OCI-LY1 (cell line): ENCODE data around the gene HES1.

Source experiments
- H2AFZ ChIP-seq: fragments of 200-600 bp; sonication (generic), shearing (Covaris generic); 2 replicates; pipeline ENCODE4 v1.6.0; 2014; ENCODE audit warnings: antibody characterized with exemption, mild to moderate bottlenecking, low read length
- H3F3A ChIP-seq: fragments of 200-600 bp; sonication (generic), shearing (Covaris generic); 2 replicates; pipeline ENCODE4 v1.6.0; 2014; ENCODE audit warnings: mild to moderate bottlenecking, antibody characterized with exemption, low read length, moderate library complexity; ENCODE audit not compliant: insufficient read depth
- H3K27ac ChIP-seq: fragments of 200-600 bp; sonication (generic); 2 replicates; pipeline ENCODE4 v1.5.1; 2014; ENCODE audit warnings: low read length, mixed run types, mild to moderate bottlenecking, low read depth; ENCODE audit not compliant: poor library complexity, severe bottlenecking
- H3K27me3 ChIP-seq: fragments of 200-600 bp; sonication (generic); 2 replicates; pipeline ENCODE4 v1.6.0; 2014; ENCODE audit warnings: antibody characterized with exemption, mild to moderate bottlenecking, low read length, moderate library complexity; ENCODE audit not compliant: insufficient read depth
- H3K36me3 ChIP-seq: fragments of 200-600 bp; sonication (generic); 2 replicates; pipeline ENCODE4 v1.6.1; 2014; ENCODE audit warnings: mild to moderate bottlenecking, antibody characterized with exemption, low read length, moderate library complexity, mixed read lengths; ENCODE audit not compliant: insufficient read depth
- H3K4me1 ChIP-seq: fragments of 200-600 bp; sonication (generic); 2 replicates; pipeline ENCODE4 v1.5.1; 2014; ENCODE audit warnings: mild to moderate bottlenecking, low read length, moderate library complexity; ENCODE audit not compliant: insufficient read depth, severe bottlenecking
- H3K4me2 ChIP-seq: fragments of 200-600 bp; sonication (generic), shearing (Covaris generic); 2 replicates; pipeline ENCODE4 v1.6.1; 2014; ENCODE audit warnings: low read length
- H3K4me3 ChIP-seq: fragments of 200-600 bp; sonication (generic); 2 replicates; pipeline ENCODE4 v1.5.1; 2014; ENCODE audit warnings: low read length, low read depth, mild to moderate bottlenecking, mixed read lengths; ENCODE audit not compliant: poor library complexity, severe bottlenecking
- H3K79me2 ChIP-seq: fragments of 200-600 bp; shearing (Covaris generic); 2 replicates; pipeline ENCODE4 v1.6.1; 2016; ENCODE audit warnings: mixed run types, low read length, mixed read lengths; ENCODE audit not compliant: insufficient read depth
- H3K9ac ChIP-seq: fragments of 200-600 bp; sonication (generic), shearing (Covaris generic); 2 replicates; pipeline ENCODE4 v1.6.1; 2014; ENCODE audit warnings: mild to moderate bottlenecking, low read length, mixed read lengths
- H3K9me2 ChIP-seq: fragments of 200-600 bp; sonication (generic), shearing (Covaris generic); 2 replicates; pipeline ENCODE4 v1.6.1; 2014; ENCODE audit warnings: low read depth, mild to moderate bottlenecking, low read length, mixed read lengths
- H3K9me3 ChIP-seq: fragments of 200-600 bp; shearing (Covaris generic); 2 replicates; pipeline ENCODE4 v1.6.1; 2014; ENCODE audit warnings: low read length, mixed read lengths
- H4K20me1 ChIP-seq: fragments of 200-600 bp; sonication (generic), shearing (Covaris generic); 2 replicates; pipeline ENCODE4 v1.6.0; 2016; ENCODE audit warnings: mild to moderate bottlenecking, low read length; ENCODE audit not compliant: insufficient read depth
- EZH2 ChIP-seq: fragments of 200-600 bp; sonication (generic), shearing (Covaris generic); IDR thresholded peaks from 2 replicates; pipeline ENCODE4 v1.8.0; 2017; ENCODE audit warnings: borderline replicate concordance, mixed run types, mild to moderate bottlenecking, antibody characterized with exemption, low read length, moderate library complexity, mixed read lengths
- TF ChIP-seq, protein P1 (sequence below): fragments of 200-600 bp; sonication (generic), shearing (Covaris generic); IDR thresholded peaks from 2 replicates; pipeline ENCODE4 v1.5.1; 2017; ENCODE audit warnings: mild to moderate bottlenecking, antibody characterized with exemption, low read length, moderate library complexity, mixed read lengths

Gene HES1

DNA sequence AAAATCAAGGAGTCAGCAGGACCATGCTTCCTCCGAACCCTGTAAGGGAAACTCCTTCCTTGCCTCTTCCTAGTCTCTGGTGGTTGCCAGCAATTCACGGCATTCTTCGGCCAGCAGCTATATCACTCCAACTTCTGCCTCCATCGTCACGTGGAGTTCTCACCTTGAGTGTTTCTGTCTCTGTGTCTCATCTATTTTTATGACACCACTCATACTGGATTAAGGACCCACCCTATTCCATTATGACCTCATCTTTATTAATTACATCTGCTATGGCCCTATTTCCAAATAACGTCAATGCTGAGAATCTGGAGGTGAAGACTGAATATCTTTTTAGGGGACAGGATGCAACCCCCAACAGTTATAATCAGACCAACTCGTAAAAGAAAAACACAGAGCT, 21.8 kb upstream of the HES1 start:
- H3K9ac ChIP-seq: no peak overlapping the region
- H3K4me3 ChIP-seq: no peak overlapping the region
- H3K9me3 ChIP-seq: no peaks in the 10 kb centered on the region
- H2AFZ ChIP-seq: no peak overlapping the region
- no peaks in the 10 kb centered on the region for H4K20me1 ChIP-seq
- H3F3A ChIP-seq: no peaks in the 10 kb centered on the region
- no peak overlapping the region for H3K4me2 ChIP-seq
- H3K4me1 ChIP-seq: no peaks in the 10 kb centered on the region
- H3K27me3 ChIP-seq: peaks cover 7% of the 10 kb centered on the region; the same call in 1 of the 2 replicates
- no peaks in the 10 kb centered on the region for H3K36me3 ChIP-seq
- no peak overlapping the region for H3K27ac ChIP-seq
- TF ChIP-seq EZH2: no peak
- TF ChIP-seq, protein P1, sequence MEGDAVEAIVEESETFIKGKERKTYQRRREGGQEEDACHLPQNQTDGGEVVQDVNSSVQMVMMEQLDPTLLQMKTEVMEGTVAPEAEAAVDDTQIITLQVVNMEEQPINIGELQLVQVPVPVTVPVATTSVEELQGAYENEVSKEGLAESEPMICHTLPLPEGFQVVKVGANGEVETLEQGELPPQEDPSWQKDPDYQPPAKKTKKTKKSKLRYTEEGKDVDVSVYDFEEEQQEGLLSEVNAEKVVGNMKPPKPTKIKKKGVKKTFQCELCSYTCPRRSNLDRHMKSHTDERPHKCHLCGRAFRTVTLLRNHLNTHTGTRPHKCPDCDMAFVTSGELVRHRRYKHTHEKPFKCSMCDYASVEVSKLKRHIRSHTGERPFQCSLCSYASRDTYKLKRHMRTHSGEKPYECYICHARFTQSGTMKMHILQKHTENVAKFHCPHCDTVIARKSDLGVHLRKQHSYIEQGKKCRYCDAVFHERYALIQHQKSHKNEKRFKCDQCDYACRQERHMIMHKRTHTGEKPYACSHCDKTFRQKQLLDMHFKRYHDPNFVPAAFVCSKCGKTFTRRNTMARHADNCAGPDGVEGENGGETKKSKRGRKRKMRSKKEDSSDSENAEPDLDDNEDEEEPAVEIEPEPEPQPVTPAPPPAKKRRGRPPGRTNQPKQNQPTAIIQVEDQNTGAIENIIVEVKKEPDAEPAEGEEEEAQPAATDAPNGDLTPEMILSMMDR: no peak
- H3K9me2 ChIP-seq: no peaks in the 10 kb centered on the region
- no peaks in the 10 kb centered on the region for H3K79me2 ChIP-seq

DNA sequence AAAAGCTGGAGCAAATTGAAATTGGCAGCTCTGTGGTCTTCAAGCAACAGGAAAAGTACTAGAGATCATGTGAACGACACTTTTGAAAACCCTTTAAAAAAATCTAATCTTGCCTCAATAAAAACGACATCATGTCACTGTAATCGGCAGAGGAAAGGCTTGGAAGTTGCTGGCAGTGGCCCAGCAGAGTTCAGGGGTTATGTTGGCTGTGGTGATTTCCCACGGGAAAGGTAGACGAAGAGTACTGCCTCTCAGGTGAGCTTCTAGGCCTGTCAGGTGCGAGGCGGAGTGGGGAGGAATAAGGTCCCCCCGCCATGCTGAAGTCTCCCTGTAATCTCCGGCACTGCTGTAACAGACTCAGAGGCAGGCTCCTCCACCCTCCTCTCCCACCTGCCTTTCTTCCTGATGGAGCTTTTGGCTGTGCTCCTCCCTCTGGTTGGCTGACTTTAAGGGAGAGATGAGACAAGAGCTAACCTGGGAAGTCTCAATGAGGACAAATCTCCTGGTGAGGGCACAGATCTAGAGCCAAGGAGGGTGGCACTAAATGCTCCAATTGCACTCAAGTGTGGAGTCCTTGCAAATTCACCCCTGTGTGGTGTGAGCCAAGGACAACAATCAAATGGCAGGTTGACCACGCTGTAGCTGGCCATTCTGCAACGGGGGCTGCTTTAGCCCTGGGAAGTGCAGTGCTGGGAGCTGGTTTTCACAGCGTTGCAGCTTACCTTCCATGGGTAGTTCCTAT, 18.7 kb upstream of the HES1 start:
- Histone ChIP-seq H4K20me1 (no peaks in the 10 kb centered on the region), H3K36me3 (no peaks in the 10 kb centered on the region), H3F3A (no peaks in the 10 kb centered on the region), H3K9me3 (no peaks in the 10 kb centered on the region), H3K9ac (no peak overlapping the region), H3K79me2 (no peaks in the 10 kb centered on the region), H3K27ac (no peak overlapping the region), H3K4me3 (no peak overlapping the region), H3K27me3 (peaks cover 11% of the 10 kb centered on the region; the same call in 1 of the 2 replicates), H3K4me1 (no peaks in the 10 kb centered on the region), H3K4me2 (no peak overlapping the region), H3K9me2 (no peaks in the 10 kb centered on the region), H2AFZ (no peak overlapping the region)
- TF ChIP-seq, protein P1: no peak
- TF ChIP-seq EZH2: no peak

DNA sequence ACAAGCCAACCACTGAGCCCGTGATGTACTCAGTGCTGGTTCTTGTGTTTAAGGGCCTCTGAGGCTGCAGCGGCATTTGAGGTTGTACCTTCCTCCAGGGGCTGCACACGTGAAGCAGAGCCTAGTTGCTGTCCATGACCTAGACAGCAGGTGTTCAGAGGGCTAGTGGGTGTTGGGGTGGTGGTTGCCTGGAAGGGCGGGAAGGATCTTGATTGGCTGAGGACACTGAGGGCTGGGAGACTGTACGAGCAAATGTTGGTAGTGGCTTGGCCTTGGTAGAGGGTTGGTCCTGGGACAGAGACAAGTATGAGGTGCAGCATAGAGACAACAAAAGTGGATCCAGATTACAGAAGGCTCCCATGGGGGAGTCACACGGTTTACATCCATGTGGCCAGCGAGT, 17.0 kb upstream of the HES1 start:
- Histone ChIP-seq H4K20me1 (no peaks in the 10 kb centered on the region), H3K36me3 (no peaks in the 10 kb centered on the region), H3K9me2 (no peaks in the 10 kb centered on the region), H3K4me3 (no peak overlapping the region), H2AFZ (no peak overlapping the region), H3K79me2 (no peaks in the 10 kb centered on the region), H3K27ac (no peak overlapping the region), H3K4me2 (no peak overlapping the region), H3K4me1 (no peaks in the 10 kb centered on the region), H3K9me3 (no peaks in the 10 kb centered on the region), H3K27me3 (peaks cover 11% of the 10 kb centered on the region; the same call in 1 of the 2 replicates), H3K9ac (no peak overlapping the region), H3F3A (no peaks in the 10 kb centered on the region)
- TF ChIP-seq, protein P1: no peak
- TF ChIP-seq EZH2: no peak
